NCI-H1930 (cell line): ENCODE measurements around the gene UQCRC1.
"Not testable (repeated sequence)": the region's sequence is repeated elsewhere in the genome, so short reads cannot be mapped to it uniquely, and the experiment has no call there.

Experiments
- DNase-seq, 2 experiments: peaks; one replicate each; lab custom pipeline; 2025; lab: John Stamatoyannopoulos, UW

Gene UQCRC1

GRCh38 chr3:48553886-48554845 lies 55.3 kb downstream of the UQCRC1 start:
- DNase-seq = no peak

GRCh38 chr3:48553361-48553760 lies 56.1 kb downstream of the UQCRC1 start:
- no peak for DNase-seq

GRCh38 chr3:48552111-48552951 lies 57.1 kb downstream of the UQCRC1 start:
- DNase-seq = no peak

GRCh38 chr3:48551651-48552050 lies 57.8 kb downstream of the UQCRC1 start:
- DNase-seq = not testable (repeated sequence)
